ENCODE results near the gene LUZP1. TPM values are rescaled to one million over a fixed set of nuclear protein-coding genes. Genes with fewer than 3 reads are reported as not detected.

LUZP1 gene
- total RNA-seq, 4 donors from 2014 or later, result 28.3 to 46.4 (median 33.3) TPM

DNA sequence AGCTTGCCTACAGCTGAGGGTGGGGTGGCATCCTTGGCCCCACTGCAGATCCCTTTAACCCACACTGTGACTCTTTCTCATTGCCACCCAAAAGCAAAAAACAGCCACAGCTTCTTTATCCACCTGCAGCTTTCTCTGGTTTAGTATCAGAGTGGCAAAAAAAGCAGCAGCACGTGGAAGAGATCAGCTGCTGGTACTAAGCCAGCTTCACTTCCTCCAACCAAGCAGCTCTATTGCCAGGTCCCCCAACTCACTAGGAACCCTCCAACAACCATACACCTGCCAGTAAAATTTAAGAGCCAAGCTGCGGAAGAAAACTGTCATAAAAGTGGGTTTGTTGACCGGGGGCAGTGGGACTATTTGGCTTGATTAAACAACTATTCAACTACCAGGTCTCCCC lies 83.0 kb downstream of the LUZP1 start:
- 74 to 80% methylated on average over 2 to 3 of the region's 3 CpGs for WGBS, 2 donors (ENCODE audit: low coverage in 1 of 2)

DNA sequence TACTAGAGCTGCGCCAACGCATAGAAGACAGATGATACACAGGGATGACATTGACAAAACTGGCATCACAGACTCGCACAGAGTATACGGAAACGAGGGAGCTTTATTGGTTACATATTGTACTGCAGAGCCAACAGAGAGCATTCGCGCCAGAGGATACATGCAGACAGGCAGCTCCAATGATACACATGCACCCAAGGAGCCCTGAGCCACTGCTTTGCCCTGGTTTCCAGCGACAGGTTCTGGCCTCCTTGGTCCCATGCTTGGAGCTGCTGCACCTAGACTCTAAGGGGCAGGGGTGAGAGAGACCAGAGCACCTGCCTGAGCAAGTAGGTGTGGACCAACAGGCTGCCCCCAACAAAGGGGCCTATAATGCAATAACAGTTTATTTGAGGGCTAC lies 83.8 kb downstream of the LUZP1 start:
- in situ Hi-C loops (cut with MboI; ENCODE audit: low pct_ligation_motif_present in 1 of 4, low pct_unique_long_range_greater_than_20kb in 1 of 4, low sequenced_read_pairs in 3 of 4), result no loop called here
- Histone ChIP-seq H3K27ac (no peak overlapping the region), H3K4me1 (peaks cover 0 to 4% (median 0%) of the 10 kb centered on the region in 4 donors), H3K9me3 (no peaks in the 10 kb centered on the region), H3K36me3 (peaks cover 0 to 39% (median 11%) of the 10 kb centered on the region in 4 donors), H3K27me3 (no peaks in the 10 kb centered on the region), H3K4me3 (no peak overlapping the region)
- no peak for DNase-seq
- no peak for TF ChIP-seq POLR2A (IDR thresholded peaks at IDR 0.05)
- TF ChIP-seq POLR2AphosphoS5 (IDR thresholded peaks at IDR 0.05), result peak in 1 of 3 donors; percentile 4
- TF ChIP-seq EP300 (IDR thresholded peaks at IDR 0.05; ENCODE audit: low read depth), result no peak
- 91 to 92% methylated on average over 8 of the region's 8 CpGs for WGBS, 2 donors (ENCODE audit: low coverage in 1 of 2)
- intact Hi-C loops (cut with DNase I; ENCODE audit: low total_unique reads), result no loop called here

More for the DNA sequence above, 83.0 kb downstream of the LUZP1 start:
- H3K36me3 ChIP-seq, result peaks cover 0 to 38% (median 11%) of the 10 kb centered on the region in 4 donors
- TF ChIP-seq, protein P1, sequence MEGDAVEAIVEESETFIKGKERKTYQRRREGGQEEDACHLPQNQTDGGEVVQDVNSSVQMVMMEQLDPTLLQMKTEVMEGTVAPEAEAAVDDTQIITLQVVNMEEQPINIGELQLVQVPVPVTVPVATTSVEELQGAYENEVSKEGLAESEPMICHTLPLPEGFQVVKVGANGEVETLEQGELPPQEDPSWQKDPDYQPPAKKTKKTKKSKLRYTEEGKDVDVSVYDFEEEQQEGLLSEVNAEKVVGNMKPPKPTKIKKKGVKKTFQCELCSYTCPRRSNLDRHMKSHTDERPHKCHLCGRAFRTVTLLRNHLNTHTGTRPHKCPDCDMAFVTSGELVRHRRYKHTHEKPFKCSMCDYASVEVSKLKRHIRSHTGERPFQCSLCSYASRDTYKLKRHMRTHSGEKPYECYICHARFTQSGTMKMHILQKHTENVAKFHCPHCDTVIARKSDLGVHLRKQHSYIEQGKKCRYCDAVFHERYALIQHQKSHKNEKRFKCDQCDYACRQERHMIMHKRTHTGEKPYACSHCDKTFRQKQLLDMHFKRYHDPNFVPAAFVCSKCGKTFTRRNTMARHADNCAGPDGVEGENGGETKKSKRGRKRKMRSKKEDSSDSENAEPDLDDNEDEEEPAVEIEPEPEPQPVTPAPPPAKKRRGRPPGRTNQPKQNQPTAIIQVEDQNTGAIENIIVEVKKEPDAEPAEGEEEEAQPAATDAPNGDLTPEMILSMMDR (IDR thresholded peaks at IDR 0.05), result no peak
- no peak for TF ChIP-seq POLR2A (IDR thresholded peaks at IDR 0.05)
- TF ChIP-seq POLR2AphosphoS5 (IDR thresholded peaks at IDR 0.05), result no peak
- TF ChIP-seq EP300 (IDR thresholded peaks at IDR 0.05; ENCODE audit: low read depth), result no peak
- intact Hi-C loops (cut with DNase I; ENCODE audit: low total_unique reads) (no loop called here), in situ Hi-C loops (cut with MboI; ENCODE audit: low pct_ligation_motif_present in 1 of 4, low pct_unique_long_range_greater_than_20kb in 1 of 4, low sequenced_read_pairs in 3 of 4) (no loop called here)
- H3K9me3 ChIP-seq, result no peaks in the 10 kb centered on the region
- no peak overlapping the region for H3K27ac ChIP-seq
- H3K4me3 ChIP-seq, result no peak overlapping the region
- DNase-seq, result no peak
- no peaks in the 10 kb centered on the region for H3K27me3 ChIP-seq
- peaks cover 0 to 4% (median 0%) of the 10 kb centered on the region in 4 donors for H3K4me1 ChIP-seq

DNA sequence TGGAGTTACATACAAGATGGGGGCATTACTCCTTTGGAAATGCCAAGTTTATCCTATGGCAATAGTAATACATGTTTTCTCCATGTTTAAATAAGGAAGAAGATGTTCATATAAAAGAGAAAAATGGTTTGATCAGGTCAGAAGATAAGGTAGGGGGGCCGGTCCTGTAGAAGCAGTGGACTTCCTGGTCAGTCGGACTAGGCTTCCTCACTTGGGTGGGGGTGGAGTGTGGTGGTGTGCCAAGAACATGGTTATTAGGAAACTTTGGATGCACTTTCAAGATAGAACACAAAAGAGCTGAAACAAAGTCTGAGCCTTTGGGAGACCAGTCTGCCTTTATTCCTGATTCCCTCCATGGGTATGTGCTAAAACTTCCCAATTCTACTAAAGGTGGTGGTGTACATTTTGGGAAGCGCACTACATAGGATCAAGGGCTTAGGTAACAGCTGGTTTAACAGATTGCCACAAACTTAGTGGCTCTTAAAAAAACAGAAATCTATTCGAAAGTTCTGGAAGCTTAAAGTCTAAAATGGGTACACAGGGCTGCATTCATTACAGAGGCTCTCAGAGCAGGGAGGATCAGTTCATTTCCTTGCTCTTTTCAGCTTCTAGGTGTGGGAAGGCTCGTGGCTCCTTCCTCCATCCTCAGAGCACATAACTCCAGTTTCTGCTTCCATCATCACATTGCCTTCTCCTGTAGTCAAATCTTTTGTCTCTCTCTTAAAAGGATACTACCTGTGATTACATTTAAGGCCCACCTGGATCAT lies 84.8 kb downstream of the LUZP1 start:
- peaks cover 0 to 4% (median 0%) of the 10 kb centered on the region in 4 donors for H3K4me1 ChIP-seq
- intact Hi-C loops (cut with DNase I; ENCODE audit: low total_unique reads) (no loop called here), in situ Hi-C loops (cut with MboI; ENCODE audit: low pct_ligation_motif_present in 1 of 4, low pct_unique_long_range_greater_than_20kb in 1 of 4, low sequenced_read_pairs in 3 of 4) (no loop called here)
- no peak overlapping the region for H3K27ac ChIP-seq
- H3K36me3 ChIP-seq, result peaks cover 0 to 46% (median 12%) of the 10 kb centered on the region in 4 donors
- H3K9me3 ChIP-seq, result no peaks in the 10 kb centered on the region
- WGBS, 2 donors (ENCODE audit: low coverage in 1 of 2), result 66 to 72% methylated on average over 4 to 5 of the region's 5 CpGs
- TF ChIP-seq, protein P1 (IDR thresholded peaks at IDR 0.05), result no peak
- TF ChIP-seq POLR2AphosphoS5 (IDR thresholded peaks at IDR 0.05) (no peak), EP300 (IDR thresholded peaks at IDR 0.05; ENCODE audit: low read depth) (no peak), POLR2A (IDR thresholded peaks at IDR 0.05) (no peak)
- no peaks in the 10 kb centered on the region for H3K27me3 ChIP-seq
- no peak for DNase-seq
- H3K4me3 ChIP-seq, result no peak overlapping the region

DNA sequence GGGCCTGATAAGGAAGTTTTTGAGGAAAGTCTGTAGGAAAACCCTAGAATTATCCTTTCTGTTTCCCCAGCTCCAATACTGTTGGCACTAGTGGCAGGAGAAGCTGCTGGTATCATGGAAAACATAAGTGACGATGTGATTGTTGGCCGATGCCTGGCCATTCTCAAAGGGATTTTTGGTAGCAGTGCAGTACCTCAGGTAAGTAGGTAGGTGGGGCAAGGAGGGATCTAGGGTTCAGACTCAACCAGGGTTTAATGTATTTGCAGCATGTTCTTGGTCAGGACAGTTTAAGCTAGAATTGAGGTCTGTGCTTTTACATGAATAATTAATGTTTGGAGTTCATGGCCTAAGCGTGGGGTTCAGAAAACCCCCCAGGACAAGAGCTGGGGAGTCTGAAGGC lies 87.3 kb downstream of the LUZP1 start:
- Histone ChIP-seq H3K27ac (no peak overlapping the region), H3K4me1 (peaks cover 0 to 4% (median 0%) of the 10 kb centered on the region in 4 donors), H3K4me3 (no peak overlapping the region), H3K27me3 (no peaks in the 10 kb centered on the region), H3K36me3 (peaks cover 0 to 42% (median 14%) of the 10 kb centered on the region in 4 donors), H3K9me3 (no peaks in the 10 kb centered on the region)
- 95 to 100% methylated on average over 3 of the region's 3 CpGs for WGBS, 2 donors (ENCODE audit: low coverage in 1 of 2)
- TF ChIP-seq, protein P1 (IDR thresholded peaks at IDR 0.05), result peak in 1 of 5 experiments; percentile 15
- TF ChIP-seq EP300 (IDR thresholded peaks at IDR 0.05; ENCODE audit: low read depth), result no peak
- intact Hi-C loops (cut with DNase I; ENCODE audit: low total_unique reads), result no loop called here
- DNase-seq, result no peak
- in situ Hi-C loops (cut with MboI; ENCODE audit: low pct_ligation_motif_present in 1 of 4, low pct_unique_long_range_greater_than_20kb in 1 of 4, low sequenced_read_pairs in 3 of 4), result no loop called here

Data from transverse colon (tissue), 4 donors.